GM21423 (cell line): ENCODE measurements around the gene ZNF17.
"Not testable (repeated sequence)": the region's sequence is repeated elsewhere in the genome, so short reads cannot be mapped to it uniquely, and the experiment has no call there.

ENCODE experiments used
- ATAC-seq: cut with Tn5 transposase; IDR thresholded peaks from one replicate; pipeline ENCODE4 v1.9.1; 2021; ENCODE audit warnings: mild to moderate bottlenecking, moderate library complexity; ENCODE audit not compliant: unreplicated experiment

The ZNF17 gene

GRCh38 chr19:57410877-57411671, at the start of gene ZNF17:
ZNF17 (plus strand) TSS chr19:57411161; CDS start chr19:57413616, 2,455 bp downstream.
- ATAC-seq, result peak; percentile 99

GRCh38 chr19:57362419-57362818, 48.5 kb upstream of the ZNF17 start:
- no peak for ATAC-seq

GRCh38 chr19:57362997-57363687, 47.8 kb upstream of the ZNF17 start, which contains the start of the genes TRAPPC2B and ZNF547:
TRAPPC2B (plus strand) TSS chr19:57363551; CDS start chr19:57364834, 1,283 bp downstream.
ZNF547 (plus strand) TSS chr19:57363551; CDS start chr19:57368556, 5,005 bp downstream.
- peak; percentile 96 for ATAC-seq

DNA sequence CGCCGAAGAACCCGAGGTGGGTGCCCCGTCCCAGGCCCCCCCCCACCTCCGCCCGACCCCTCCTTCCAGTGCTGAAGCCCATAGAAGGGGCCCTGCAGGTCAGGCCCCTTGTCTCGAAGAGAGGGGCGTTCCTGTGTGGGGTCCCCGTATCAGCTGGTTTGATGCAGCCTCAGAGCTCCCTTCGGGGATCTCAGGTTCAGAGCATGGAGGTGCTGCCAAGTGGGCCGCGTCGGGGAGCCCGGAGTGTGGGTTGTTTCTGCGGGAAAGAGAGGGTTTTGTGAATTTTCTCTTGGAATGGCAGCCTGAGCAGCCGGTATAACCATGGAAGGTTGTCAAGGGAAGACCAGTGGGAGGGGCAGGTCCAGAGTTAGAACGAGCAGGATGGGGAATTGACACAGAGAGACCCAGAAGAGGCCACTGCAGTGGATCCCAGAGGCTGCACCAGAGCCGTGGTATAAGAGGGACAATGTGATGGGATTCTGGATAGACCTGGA, 47.2 kb upstream of the ZNF17 start:
- peak; percentile 2 for ATAC-seq

- ATAC-seq, result no peak
These were observed 44.2 kb upstream of the ZNF17 start for GRCh38 chr19:57366776-57367175.

DNA sequence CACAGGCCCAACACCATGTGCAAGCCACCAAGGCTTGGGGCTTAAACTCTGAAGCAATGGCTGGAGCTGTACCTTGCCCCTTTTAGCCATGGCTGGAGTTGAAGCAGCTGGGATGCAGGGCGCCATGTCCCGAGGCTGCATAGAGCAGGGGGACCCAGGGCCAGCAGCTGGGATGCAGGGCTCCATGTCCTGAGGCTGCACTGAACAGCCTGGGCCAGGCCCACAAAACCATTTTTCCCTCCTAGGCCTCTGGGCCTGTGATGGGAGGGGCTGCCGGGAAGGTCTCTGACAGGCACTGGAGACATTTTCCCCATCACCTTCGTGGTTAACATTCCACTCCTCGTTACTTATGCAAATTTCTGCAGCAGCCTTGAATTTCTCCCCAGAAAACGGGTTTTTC, 36.8 kb upstream of the ZNF17 start:
- ATAC-seq, result no peak

- ATAC-seq, result not testable (repeated sequence)
These were observed 36.3 kb upstream of the ZNF17 start for GRCh38 chr19:57374647-57375046.

- no peak for ATAC-seq
These were observed 34.8 kb upstream of the ZNF17 start for GRCh38 chr19:57376151-57376550.

GRCh38 chr19:57377498-57378146, 33.3 kb upstream of the ZNF17 start:
- ATAC-seq, result no peak

GRCh38 chr19:57380923-57381322, 30.0 kb upstream of the ZNF17 start:
- no peak for ATAC-seq

DNA sequence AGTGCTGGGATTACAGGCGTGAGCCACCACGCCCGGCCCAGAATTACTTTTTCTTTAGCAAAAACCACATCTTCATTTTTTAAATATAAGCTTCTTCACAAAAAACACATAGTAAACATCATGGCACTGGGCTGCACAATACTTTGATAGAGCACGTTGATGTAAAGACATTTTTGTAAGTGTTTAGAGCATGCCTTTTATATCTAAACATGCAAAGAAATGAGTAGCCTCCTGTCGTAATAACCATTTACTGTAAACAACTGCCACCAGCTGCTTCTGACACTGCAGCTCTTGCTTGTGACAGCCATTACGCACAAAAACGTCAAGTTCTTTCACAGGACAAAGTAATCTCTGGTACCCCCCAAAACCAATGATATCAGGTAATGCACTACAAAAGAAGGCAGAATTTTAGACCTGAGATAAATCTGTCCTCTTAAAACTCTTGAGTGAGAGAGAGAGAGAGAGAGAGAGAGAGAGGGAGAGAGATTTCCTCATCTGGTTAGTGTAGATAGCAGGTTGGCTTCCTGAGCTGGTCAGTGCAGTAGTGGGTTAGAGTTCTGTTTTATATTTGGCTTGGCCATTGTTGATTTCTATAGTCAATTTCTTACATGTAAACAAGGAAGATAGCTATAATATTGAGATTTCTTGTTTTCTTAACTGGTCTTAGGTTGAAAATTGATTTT, 28.0 kb upstream of the ZNF17 start:
- ATAC-seq, result no peak

GRCh38 chr19:57389194-57389729, 21.7 kb upstream of the ZNF17 start:
- ATAC-seq, result no peak

GRCh38 chr19:57389730-57390598, 21.0 kb upstream of the ZNF17 start, which contains the start of gene ZNF548:
ZNF548 (plus strand) TSS chr19:57389854; CDS start chr19:57390100, 246 bp downstream.
- ATAC-seq, result peak; percentile 99

- no peak for ATAC-seq
These were observed 15.3 kb upstream of the ZNF17 start for GRCh38 chr19:57395710-57396109.

DNA sequence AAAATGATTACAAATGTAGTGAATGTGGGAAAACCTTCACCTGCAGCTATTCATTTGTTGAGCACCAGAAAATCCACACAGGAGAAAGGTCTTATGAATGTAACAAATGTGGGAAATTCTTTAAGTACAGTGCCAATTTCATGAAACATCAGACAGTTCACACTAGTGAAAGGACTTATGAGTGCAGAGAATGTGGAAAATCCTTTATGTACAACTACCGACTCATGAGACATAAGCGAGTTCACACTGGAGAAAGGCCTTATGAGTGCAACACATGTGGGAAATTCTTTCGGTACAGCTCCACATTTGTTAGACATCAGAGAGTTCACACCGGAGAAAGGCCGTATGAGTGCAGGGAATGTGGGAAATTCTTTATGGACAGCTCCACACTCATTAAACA, 12.1 kb upstream of the ZNF17 start:
- ATAC-seq, result no peak

GRCh38 chr19:57403737-57404563, 7.0 kb upstream of the ZNF17 start:
- ATAC-seq, result no peak

DNA sequence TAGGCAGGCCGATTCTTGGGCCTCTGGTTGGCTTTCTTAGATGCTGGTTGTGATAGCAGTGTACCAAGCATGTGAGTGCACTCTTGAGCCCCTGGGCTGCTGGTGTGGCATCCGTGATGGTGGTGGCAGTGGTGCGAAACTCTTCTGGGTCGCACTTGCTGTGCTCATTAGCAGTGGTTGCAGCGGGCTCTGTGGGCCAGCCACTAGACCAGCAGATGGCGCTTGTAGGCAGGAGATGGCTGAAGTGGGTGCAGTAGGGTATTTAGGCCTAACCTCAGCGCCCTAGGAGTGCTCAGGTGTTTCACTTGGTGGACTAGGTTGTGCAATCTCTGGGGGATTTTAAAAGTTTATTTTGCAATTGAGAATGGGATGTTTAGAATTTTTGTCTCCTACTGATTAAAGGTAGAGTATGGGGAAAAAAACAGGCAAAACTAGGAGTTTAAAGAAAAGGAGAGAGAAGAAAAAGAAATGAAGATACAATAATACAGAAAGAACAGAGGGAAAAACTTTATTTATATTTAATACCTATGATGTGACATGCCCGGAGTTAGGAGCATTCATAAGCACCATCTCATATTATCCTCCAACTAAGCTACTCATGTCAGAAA, 4.3 kb upstream of the ZNF17 start:
- no peak for ATAC-seq

- no peak for ATAC-seq
These were observed 8.5 kb downstream of the ZNF17 start for GRCh38 chr19:57419439-57419838.
